Astrocyte (in vitro differentiated cells and primary cell): ENCODE data around the gene RSRP1. TPM values are rescaled to one million over a fixed set of nuclear protein-coding genes. Genes with fewer than 3 reads are reported as not detected.

Source experiments
- DNase-seq: peaks from one replicate; pipeline ENCODE4 v3.0.0-alpha.2; 2010; ENCODE audit warnings: low read depth
- FAIRE-seq: peaks from 2 replicates; lab custom pipeline; 2011; peaks lifted over from hg19 to GRCh38; lab: Jason Lieb, UNC
- H2AFZ ChIP-seq: 2 replicates; pipeline ENCODE4 v1.6.0; 2012; ENCODE audit warnings: low read depth, low read length, inconsistent platforms
- H3K27ac ChIP-seq: 2 replicates; pipeline ENCODE4 v1.5.1; 2011; ENCODE audit warnings: low read depth, low read length, inconsistent platforms
- H3K27me3 ChIP-seq: 2 replicates; pipeline ENCODE4 v1.6.0; 2011; ENCODE audit warnings: low read length, inconsistent platforms; ENCODE audit not compliant: insufficient read depth
- H3K36me3 ChIP-seq: 2 replicates; pipeline ENCODE4 v1.5.1; 2011; ENCODE audit warnings: low read length, inconsistent platforms; ENCODE audit not compliant: insufficient read depth
- H3K4me1 ChIP-seq: 2 replicates; pipeline ENCODE4 v1.5.1; 2011; ENCODE audit warnings: low read length, inconsistent platforms; ENCODE audit not compliant: insufficient read depth
- H3K4me2 ChIP-seq: 2 replicates; pipeline ENCODE4 v1.6.0; 2012; ENCODE audit warnings: low read length, inconsistent platforms
- H3K4me3 ChIP-seq: 2 replicates; pipeline ENCODE4 v1.5.1; 2011; ENCODE audit warnings: low read depth, mild to moderate bottlenecking, low read length, inconsistent platforms; ENCODE audit not compliant: insufficient read depth
- H3K79me2 ChIP-seq: 2 replicates; pipeline ENCODE4 v1.6.0; 2012; ENCODE audit warnings: mild to moderate bottlenecking, low read length, inconsistent platforms; ENCODE audit not compliant: insufficient read depth
- H3K9ac ChIP-seq: 2 replicates; pipeline ENCODE4 v1.6.0; 2012; ENCODE audit warnings: mild to moderate bottlenecking, low read length, inconsistent platforms
- H3K9me3 ChIP-seq: 2 replicates; pipeline ENCODE4 v1.5.1; 2012; ENCODE audit warnings: low read depth, mild to moderate bottlenecking, low read length, inconsistent platforms; ENCODE audit not compliant: insufficient read depth
- H4K20me1 ChIP-seq: 2 replicates; pipeline ENCODE4 v1.6.0; 2012; ENCODE audit warnings: low read length, inconsistent platforms; ENCODE audit not compliant: insufficient read depth
- H3K27ac Mint-ChIP-seq: one replicate; pipeline ENCODE4 v1.8.0; 2021; ENCODE audit warnings: mild to moderate bottlenecking, mixed read lengths; ENCODE audit not compliant: unreplicated experiment
- H3K27me3 Mint-ChIP-seq: one replicate; pipeline ENCODE4 v1.8.0; 2021; ENCODE audit warnings: low read depth, mixed read lengths; ENCODE audit not compliant: unreplicated experiment
- H3K36me3 Mint-ChIP-seq: one replicate; pipeline ENCODE4 v1.8.0; 2021; ENCODE audit warnings: low read depth, mixed read lengths; ENCODE audit not compliant: unreplicated experiment
- H3K4me1 Mint-ChIP-seq: one replicate; pipeline ENCODE4 v1.8.0; 2021; ENCODE audit warnings: low read depth, mixed read lengths; ENCODE audit not compliant: unreplicated experiment
- H3K4me3 Mint-ChIP-seq: one replicate; pipeline ENCODE4 v1.8.0; 2021; ENCODE audit warnings: mild to moderate bottlenecking, moderate library complexity, mixed read lengths; ENCODE audit not compliant: unreplicated experiment
- H3K9me3 Mint-ChIP-seq: one replicate; pipeline ENCODE4 v1.8.0; 2021; ENCODE audit warnings: mild to moderate bottlenecking, mixed read lengths; ENCODE audit not compliant: unreplicated experiment
- EZH2 ChIP-seq: IDR thresholded peaks from 2 replicates; pipeline ENCODE4 v1.6.1; 2012; ENCODE audit warnings: mild to moderate bottlenecking, low read length, inconsistent platforms; ENCODE audit not compliant: insufficient read depth
- total RNA-seq: library from RNA; stranded (reverse); gene quantifications from 2 replicates; pipeline ENCODE4 v1.2.1, GENCODE V29; 2021
- TF ChIP-seq, protein P1 (sequence below): IDR thresholded peaks from 2 replicates; pipeline ENCODE4 v1.5.1; 2011; ENCODE audit warnings: low read depth, mild to moderate bottlenecking, inconsistent platforms, low read length, moderate library complexity; ENCODE audit not compliant: insufficient read depth

RSRP1 gene
- total RNA-seq, 1 donor from 2014 or later, result 88.3 TPM

- no peak for DNase-seq
- Histone ChIP-seq H3K4me1 (no peaks in the 10 kb centered on the region), H4K20me1 (no peaks in the 10 kb centered on the region), H3K36me3 (peaks cover 21% of the 10 kb centered on the region), H2AFZ (no peak overlapping the region), H3K27ac (no peak overlapping the region), H3K27me3 (no peaks in the 10 kb centered on the region), H3K4me3 (no peak overlapping the region), H3K9ac (no peak overlapping the region), H3K4me2 (no peak overlapping the region), H3K79me2 (no peaks in the 10 kb centered on the region), H3K9me3 (no peaks in the 10 kb centered on the region)
- Mint-ChIP-seq H3K36me3 (peaks cover 20% of the 10 kb centered on the region), H3K4me3 (no peak overlapping the region), H3K27ac (peak overlapping the region; percentile 84), H3K27me3 (no peaks in the 10 kb centered on the region), H3K9me3 (no peaks in the 10 kb centered on the region), H3K4me1 (peaks cover 4% of the 10 kb centered on the region)
- no peak for FAIRE-seq
- no peak for TF ChIP-seq EZH2
- TF ChIP-seq, protein P1, sequence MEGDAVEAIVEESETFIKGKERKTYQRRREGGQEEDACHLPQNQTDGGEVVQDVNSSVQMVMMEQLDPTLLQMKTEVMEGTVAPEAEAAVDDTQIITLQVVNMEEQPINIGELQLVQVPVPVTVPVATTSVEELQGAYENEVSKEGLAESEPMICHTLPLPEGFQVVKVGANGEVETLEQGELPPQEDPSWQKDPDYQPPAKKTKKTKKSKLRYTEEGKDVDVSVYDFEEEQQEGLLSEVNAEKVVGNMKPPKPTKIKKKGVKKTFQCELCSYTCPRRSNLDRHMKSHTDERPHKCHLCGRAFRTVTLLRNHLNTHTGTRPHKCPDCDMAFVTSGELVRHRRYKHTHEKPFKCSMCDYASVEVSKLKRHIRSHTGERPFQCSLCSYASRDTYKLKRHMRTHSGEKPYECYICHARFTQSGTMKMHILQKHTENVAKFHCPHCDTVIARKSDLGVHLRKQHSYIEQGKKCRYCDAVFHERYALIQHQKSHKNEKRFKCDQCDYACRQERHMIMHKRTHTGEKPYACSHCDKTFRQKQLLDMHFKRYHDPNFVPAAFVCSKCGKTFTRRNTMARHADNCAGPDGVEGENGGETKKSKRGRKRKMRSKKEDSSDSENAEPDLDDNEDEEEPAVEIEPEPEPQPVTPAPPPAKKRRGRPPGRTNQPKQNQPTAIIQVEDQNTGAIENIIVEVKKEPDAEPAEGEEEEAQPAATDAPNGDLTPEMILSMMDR, result no peak
Observed at GRCh38 chr1:25220666-25221065, 26.6 kb downstream of the RSRP1 start.

DNA sequence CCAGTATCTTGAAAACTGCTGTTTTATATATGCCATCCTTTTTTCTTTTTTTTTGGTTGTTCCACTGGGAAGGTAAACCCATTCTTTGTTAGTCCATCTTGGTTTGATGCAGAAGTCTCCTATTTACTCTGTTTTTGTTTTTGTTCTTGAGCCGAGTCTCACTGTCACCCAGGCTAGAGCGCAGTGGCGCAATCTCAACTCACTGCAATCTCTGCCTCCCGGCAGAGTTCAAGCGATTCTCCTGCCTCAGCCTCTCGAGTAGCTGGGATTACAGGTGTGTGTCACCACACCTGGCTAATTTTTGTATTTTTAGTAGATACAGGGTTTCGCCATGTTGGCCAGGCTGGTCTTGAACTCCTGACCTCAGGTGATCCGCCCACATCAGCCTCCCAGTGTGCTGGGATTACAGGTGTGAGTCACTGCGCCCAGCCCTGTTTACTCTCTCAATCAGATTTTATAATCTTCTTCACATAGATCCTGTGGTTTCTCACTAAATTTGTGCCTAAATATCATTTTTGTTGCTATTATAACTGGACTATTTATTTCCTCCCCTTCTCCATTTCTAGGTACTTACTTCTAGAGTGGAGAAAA is 27.5 kb downstream of the RSRP1 start:
- no peaks in the 10 kb centered on the region for H3K27me3 ChIP-seq
- peaks cover 18% of the 10 kb centered on the region for H3K36me3 ChIP-seq
- FAIRE-seq (no peak), DNase-seq (no peak)
- no peak overlapping the region for H3K27ac ChIP-seq
- no peaks in the 10 kb centered on the region for H4K20me1 ChIP-seq
- H3K9ac ChIP-seq, result no peak overlapping the region
- H3K9me3 Mint-ChIP-seq, result no peaks in the 10 kb centered on the region
- peaks cover 4% of the 10 kb centered on the region for H3K4me1 Mint-ChIP-seq
- H3K27me3 Mint-ChIP-seq, result no peaks in the 10 kb centered on the region
- no peaks in the 10 kb centered on the region for H3K9me3 ChIP-seq
- TF ChIP-seq, protein P1, result no peak
- TF ChIP-seq EZH2, result no peak
- H3K4me3 ChIP-seq, result no peak overlapping the region
- H3K4me1 ChIP-seq, result no peaks in the 10 kb centered on the region
- no peak overlapping the region for H3K4me3 Mint-ChIP-seq
- H3K27ac Mint-ChIP-seq, result no peak overlapping the region
- no peaks in the 10 kb centered on the region for H3K79me2 ChIP-seq
- no peak overlapping the region for H2AFZ ChIP-seq
- H3K36me3 Mint-ChIP-seq, result peaks cover 20% of the 10 kb centered on the region
- H3K4me2 ChIP-seq, result no peak overlapping the region

GRCh38 chr1:25217598-25218232 is 29.5 kb downstream of the RSRP1 start:
- peaks cover 8% of the 10 kb centered on the region for H3K36me3 ChIP-seq
- no peaks in the 10 kb centered on the region for H3K9me3 Mint-ChIP-seq

More at GRCh38 chr1:25217598-25218232, 29.5 kb downstream of the RSRP1 start:
- Mint-ChIP-seq H3K4me3 (no peak overlapping the region), H3K27me3 (no peaks in the 10 kb centered on the region), H3K4me1 (no peaks in the 10 kb centered on the region), H3K27ac (no peak overlapping the region), H3K36me3 (peaks cover 11% of the 10 kb centered on the region)
- Histone ChIP-seq H3K27ac (no peak overlapping the region), H3K9ac (no peak overlapping the region), H3K9me3 (no peaks in the 10 kb centered on the region), H3K79me2 (no peaks in the 10 kb centered on the region), H2AFZ (no peak overlapping the region), H3K4me2 (no peak overlapping the region), H4K20me1 (no peaks in the 10 kb centered on the region), H3K4me1 (no peaks in the 10 kb centered on the region), H3K27me3 (no peaks in the 10 kb centered on the region), H3K4me3 (no peak overlapping the region)
- TF ChIP-seq, protein P1, result no peak
- no peak for TF ChIP-seq EZH2
- DNase-seq, result no peak
- FAIRE-seq, result no peak
